DND-41 (cell line): ENCODE data around the gene LMO1.

Experiments
- ATAC-seq: fragments of 200-7000 bp; cut with Tn5 transposase; 3 replicates; pipeline ENCODE4 v1.9.1; 2021; ENCODE audit warnings: low read depth; ENCODE audit not compliant: insufficient read depth
- DNase-seq: peaks from one replicate; pipeline ENCODE4 v3.0.0-alpha.2; 2020
- H2AFZ ChIP-seq: 2 replicates; pipeline ENCODE4 v1.6.0; 2012; ENCODE audit warnings: low read depth, low read length
- H3K27ac ChIP-seq: 2 replicates; pipeline ENCODE4 v1.5.1; 2012; ENCODE audit warnings: low read length, inconsistent platforms
- H3K27me3 ChIP-seq: fragments of 200-600 bp; sonication (generic); 2 replicates; pipeline ENCODE4 v1.6.0; 2012; ENCODE audit warnings: low read length, mild to moderate bottlenecking, inconsistent platforms; ENCODE audit not compliant: insufficient read depth, poor library complexity
- H3K36me3 ChIP-seq: 2 replicates; pipeline ENCODE4 v1.5.1; 2012; ENCODE audit warnings: low read length, inconsistent platforms; ENCODE audit not compliant: insufficient read depth
- H3K4me1 ChIP-seq: 2 replicates; pipeline ENCODE4 v1.5.1; 2012; ENCODE audit warnings: mild to moderate bottlenecking, low read length; ENCODE audit not compliant: insufficient read depth
- H3K4me2 ChIP-seq: 2 replicates; pipeline ENCODE4 v1.6.0; 2012; ENCODE audit warnings: mild to moderate bottlenecking, moderate library complexity, low read length, inconsistent platforms; ENCODE audit not compliant: insufficient read depth
- H3K4me3 ChIP-seq, 2 experiments: fragments of 200-600 bp in 1 of 2; shearing (Covaris generic) in 1 of 2; 2 replicates each; pipeline ENCODE4 v1.5.1; 2012 to 2016; ENCODE audit warnings: inconsistent platforms in 2 of 2, low read length in 2 of 2, mild to moderate bottlenecking in 2 of 2, low read depth in 1 of 2, moderate library complexity in 1 of 2
- H3K79me2 ChIP-seq: 2 replicates; pipeline ENCODE4 v1.6.0; 2012; ENCODE audit warnings: low read length, inconsistent platforms; ENCODE audit not compliant: insufficient read depth
- H3K9ac ChIP-seq: 2 replicates; pipeline ENCODE4 v1.6.0; 2012; ENCODE audit warnings: low read depth, mild to moderate bottlenecking, inconsistent platforms, low read length, moderate library complexity
- H3K9me3 ChIP-seq: 2 replicates; pipeline ENCODE4 v1.5.1; 2012; ENCODE audit warnings: low read length, moderate library complexity, mild to moderate bottlenecking, inconsistent platforms; ENCODE audit not compliant: insufficient read depth, severe bottlenecking
- H4K20me1 ChIP-seq: 2 replicates; pipeline ENCODE4 v1.6.0; 2012; ENCODE audit warnings: low read length; ENCODE audit not compliant: insufficient read depth
- CTCF ChIP-seq: IDR thresholded peaks from 2 replicates; pipeline ENCODE4 v1.5.1; 2012; ENCODE audit warnings: borderline replicate concordance, low read length, moderate library complexity, mild to moderate bottlenecking; ENCODE audit not compliant: poor library complexity, severe bottlenecking; ENCODE audit errors: extremely low read depth
- EZH2 ChIP-seq: IDR thresholded peaks from 3 replicates; pipeline ENCODE4 v1.6.1; 2012; ENCODE audit warnings: borderline replicate concordance, low read depth, mild to moderate bottlenecking, moderate library complexity, low read length, inconsistent platforms; ENCODE audit not compliant: severe bottlenecking

LMO1 gene

GRCh38 chr11:8209208-8209807, 54.4 kb downstream of the LMO1 start:
- no peak overlapping the region for H3K4me3 ChIP-seq
- peaks cover 8% of the 10 kb centered on the region for H3K27me3 ChIP-seq
- no peak overlapping the region for H3K9ac ChIP-seq
- H3K79me2 ChIP-seq, result no peaks in the 10 kb centered on the region
- TF ChIP-seq CTCF (peak; percentile 65), EZH2 (no peak)
- H3K4me1 ChIP-seq, result no peaks in the 10 kb centered on the region
- no peak overlapping the region for H3K4me2 ChIP-seq
- peak; percentile 21 for DNase-seq
- ATAC-seq, result no peak
- H3K9me3 ChIP-seq, result no peaks in the 10 kb centered on the region
- H3K36me3 ChIP-seq, result no peaks in the 10 kb centered on the region
- no peak overlapping the region for H2AFZ ChIP-seq
- H3K27ac ChIP-seq, result no peak overlapping the region
- no peaks in the 10 kb centered on the region for H4K20me1 ChIP-seq

GRCh38 chr11:8207080-8208000, 56.3 kb downstream of the LMO1 start:
- H3K9ac ChIP-seq, result no peak overlapping the region
- no peak overlapping the region for H3K4me2 ChIP-seq
- H3K4me3 ChIP-seq, result no peak overlapping the region
- no peaks in the 10 kb centered on the region for H3K9me3 ChIP-seq
- no peaks in the 10 kb centered on the region for H3K79me2 ChIP-seq
- no peaks in the 10 kb centered on the region for H4K20me1 ChIP-seq
- H3K4me1 ChIP-seq, result no peaks in the 10 kb centered on the region
- peaks cover 3% of the 10 kb centered on the region for H3K27me3 ChIP-seq
- TF ChIP-seq EZH2, result no peak
- TF ChIP-seq CTCF, result no peak
- ATAC-seq (no peak), DNase-seq (no peak)
- no peak overlapping the region for H2AFZ ChIP-seq
- H3K36me3 ChIP-seq, result no peaks in the 10 kb centered on the region
- H3K27ac ChIP-seq, result no peak overlapping the region

- ATAC-seq (no peak), DNase-seq (no peak)
- Histone ChIP-seq H3K79me2 (no peaks in the 10 kb centered on the region), H3K4me3 (no peak overlapping the region), H3K9me3 (no peaks in the 10 kb centered on the region), H4K20me1 (no peaks in the 10 kb centered on the region), H3K4me2 (no peak overlapping the region), H2AFZ (no peak overlapping the region), H3K4me1 (no peaks in the 10 kb centered on the region), H3K36me3 (no peaks in the 10 kb centered on the region), H3K27ac (no peak overlapping the region), H3K27me3 (peaks cover 3% of the 10 kb centered on the region), H3K9ac (no peak overlapping the region)
- TF ChIP-seq CTCF, result no peak
- TF ChIP-seq EZH2, result no peak
These were observed 57.2 kb downstream of the LMO1 start for GRCh38 chr11:8206251-8207079.
